SK-N-SH treated with all-trans-retinoic acid at 6 μM for 48 hours (cell line): Measurements from ENCODE around the gene COX20.

Experiments used
- ATAC-seq: fragments of 200-7000 bp; cut with Tn5 transposase; 3 replicates; pipeline ENCODE4 v1.9.1; 2020; ENCODE audit warnings: mild to moderate bottlenecking, moderate library complexity
- ARNTL ChIP-seq: fragments of 450-650 bp; formaldehyde crosslinking; IDR thresholded peaks from 2 replicates; pipeline ENCODE4 v1.5.0; 2020; ENCODE audit warnings: low read depth, mild to moderate bottlenecking, moderate library complexity, borderline replicate concordance
- BACH2 ChIP-seq: fragments of 250-450 bp; sonication (Bioruptor Pico); IDR thresholded peaks from 2 replicates; pipeline ENCODE4 v1.9.0; 2021; ENCODE audit warnings: mild to moderate bottlenecking, borderline replicate concordance
- CSRNP3 ChIP-seq: fragments of 250-450 bp; sonication (Bioruptor Pico); IDR thresholded peaks from 2 replicates; pipeline ENCODE4 v1.5.1; 2021; ENCODE audit warnings: mild to moderate bottlenecking, moderate library complexity
- GLIS3 ChIP-seq: fragments of 250-450 bp; sonication (Bioruptor Pico); IDR thresholded peaks from 2 replicates; pipeline ENCODE4 v1.5.0; 2020; ENCODE audit warnings: mild to moderate bottlenecking, moderate library complexity
- ISL1 ChIP-seq: fragments of 250-450 bp; sonication (Bioruptor Pico); IDR thresholded peaks from 2 replicates; pipeline ENCODE4 v2.1.2; 2022; ENCODE audit warnings: mild to moderate bottlenecking, moderate library complexity
- OSR1 ChIP-seq: fragments of 250-450 bp; sonication (Bioruptor Pico); IDR thresholded peaks from 2 replicates; pipeline ENCODE4 v1.8.0; 2022; ENCODE audit warnings: moderate library complexity, mild to moderate bottlenecking, inconsistent platforms
- PATZ1 ChIP-seq: fragments of 250-450 bp; sonication (Bioruptor Pico); IDR thresholded peaks from 2 replicates; pipeline ENCODE4 v1.8.0; 2020; ENCODE audit warnings: mild to moderate bottlenecking, moderate library complexity, borderline replicate concordance
- POU6F1 ChIP-seq: fragments of 250-450 bp; sonication (Bioruptor Pico); IDR thresholded peaks from 2 replicates; pipeline ENCODE4 v1.8.0; 2021; ENCODE audit warnings: low read depth, mild to moderate bottlenecking, moderate library complexity, borderline replicate concordance
- PPARA ChIP-seq: fragments of 250-450 bp; sonication (Bioruptor Pico); IDR thresholded peaks from 2 replicates; pipeline ENCODE4 v1.5.0; 2020; ENCODE audit warnings: mild to moderate bottlenecking, borderline replicate concordance
- RARB ChIP-seq: fragments of 250-450 bp; sonication (Bioruptor Pico); IDR thresholded peaks from 2 replicates; pipeline ENCODE4 v1.8.0; 2021; ENCODE audit warnings: mild to moderate bottlenecking, moderate library complexity
- SNAI2 ChIP-seq: fragments of 250-450 bp; sonication (Bioruptor Pico); IDR thresholded peaks from 2 replicates; pipeline ENCODE4 v1.5.0; 2020; ENCODE audit warnings: mild to moderate bottlenecking, moderate library complexity
- TCF4 ChIP-seq: fragments of 250-450 bp; sonication (Bioruptor Pico); IDR thresholded peaks from 2 replicates; pipeline ENCODE4 v1.8.0; 2021; ENCODE audit warnings: mild to moderate bottlenecking, moderate library complexity, borderline replicate concordance
- TOX ChIP-seq: fragments of 250-450 bp; sonication (Bioruptor Pico); IDR thresholded peaks from 2 replicates; pipeline ENCODE4 v1.8.0; 2021; ENCODE audit warnings: mild to moderate bottlenecking, moderate library complexity, borderline replicate concordance
- TSHZ2 ChIP-seq: fragments of 250-450 bp; sonication (Bioruptor Pico); IDR thresholded peaks from 2 replicates; pipeline ENCODE4 v1.5.0; 2020; ENCODE audit warnings: mild to moderate bottlenecking, moderate library complexity
- ZC3H10 ChIP-seq: fragments of 250-450 bp; sonication (Bioruptor Pico); IDR thresholded peaks from 2 replicates; pipeline ENCODE4 v1.5.1; 2021; ENCODE audit warnings: mild to moderate bottlenecking, moderate library complexity
- ZFP3 ChIP-seq: fragments of 250-450 bp; sonication (Bioruptor Pico); IDR thresholded peaks from 2 replicates; pipeline ENCODE4 v1.5.0; 2020; ENCODE audit warnings: mild to moderate bottlenecking, moderate library complexity
- ZFP30 ChIP-seq: fragments of 450-650 bp; formaldehyde crosslinking; IDR thresholded peaks from 2 replicates; pipeline ENCODE4 v1.5.0; 2022; ENCODE audit warnings: mild to moderate bottlenecking, moderate library complexity
- ZNF565 ChIP-seq: fragments of 450-650 bp; formaldehyde crosslinking; conservative IDR thresholded peaks from 2 replicates; pipeline ENCODE4 v1.5.0; 2020; ENCODE audit warnings: low read depth, mild to moderate bottlenecking, moderate library complexity
- ZNF70 ChIP-seq: fragments of 450-650 bp; formaldehyde crosslinking; IDR thresholded peaks from 2 replicates; pipeline ENCODE4 v1.5.0; 2020; ENCODE audit warnings: mild to moderate bottlenecking, moderate library complexity
- ZNF8 ChIP-seq: fragments of 450-650 bp; formaldehyde crosslinking; IDR thresholded peaks from 2 replicates; pipeline ENCODE4 v1.5.0; 2020; ENCODE audit warnings: mild to moderate bottlenecking, moderate library complexity
- TF ChIP-seq, protein P1 (sequence below): fragments of 250-450 bp; sonication (Bioruptor Pico); IDR thresholded peaks from 2 replicates; pipeline ENCODE4 v1.5.1; 2020; ENCODE audit warnings: low read depth, mild to moderate bottlenecking, moderate library complexity

COX20 gene

GRCh38 chr1:244881552-244882280 lies 46.3 kb downstream of the COX20 start (continued):
- no peak for TF ChIP-seq PATZ1
- no peak for TF ChIP-seq ZNF565 (CRISPR knock-in tag)
- TF ChIP-seq PPARA = no peak
- no peak for TF ChIP-seq ZNF8
- TF ChIP-seq, all 23 proteins: peak for 0

DNA sequence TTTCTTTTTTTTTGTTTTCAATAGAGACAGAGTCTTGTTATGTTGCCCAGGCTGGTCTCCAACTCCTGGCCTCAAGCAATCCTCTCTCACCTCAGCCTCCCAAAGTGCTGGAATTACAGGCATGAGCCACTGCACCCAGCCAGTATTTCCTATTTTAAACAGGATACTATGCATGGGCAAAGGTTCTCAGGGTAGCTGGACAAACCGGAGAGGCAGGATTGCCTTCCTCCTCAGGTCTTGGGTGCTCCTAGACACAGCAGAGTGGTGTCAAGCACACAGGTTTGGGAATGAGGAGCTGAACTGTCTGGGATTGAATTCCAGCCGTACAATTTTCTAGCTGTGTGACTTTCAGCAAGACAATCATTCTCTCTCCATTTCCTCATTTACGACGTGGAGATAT lies 51.8 kb downstream of the COX20 start:
- no peak for TF ChIP-seq ZFP3 (CRISPR knock-in tag)
- no peak for TF ChIP-seq CSRNP3
- TF ChIP-seq ZNF565 (CRISPR knock-in tag) = no peak
- TF ChIP-seq ZFP30 (CRISPR knock-in tag) = no peak
- no peak for TF ChIP-seq PATZ1
- TF ChIP-seq PPARA = no peak
- no peak for TF ChIP-seq OSR1 (CRISPR knock-in tag)
- TF ChIP-seq ZC3H10 (CRISPR knock-in tag) = no peak
- TF ChIP-seq TSHZ2 (CRISPR knock-in tag) = no peak
- TF ChIP-seq ARNTL (CRISPR knock-in tag) = no peak
- TF ChIP-seq SNAI2 = no peak
- TF ChIP-seq ISL1 (CRISPR knock-in tag) = no peak
- no peak for TF ChIP-seq BACH2 (CRISPR knock-in tag)
- no peak for TF ChIP-seq GLIS3 (CRISPR knock-in tag)
- TF ChIP-seq, protein P1, sequence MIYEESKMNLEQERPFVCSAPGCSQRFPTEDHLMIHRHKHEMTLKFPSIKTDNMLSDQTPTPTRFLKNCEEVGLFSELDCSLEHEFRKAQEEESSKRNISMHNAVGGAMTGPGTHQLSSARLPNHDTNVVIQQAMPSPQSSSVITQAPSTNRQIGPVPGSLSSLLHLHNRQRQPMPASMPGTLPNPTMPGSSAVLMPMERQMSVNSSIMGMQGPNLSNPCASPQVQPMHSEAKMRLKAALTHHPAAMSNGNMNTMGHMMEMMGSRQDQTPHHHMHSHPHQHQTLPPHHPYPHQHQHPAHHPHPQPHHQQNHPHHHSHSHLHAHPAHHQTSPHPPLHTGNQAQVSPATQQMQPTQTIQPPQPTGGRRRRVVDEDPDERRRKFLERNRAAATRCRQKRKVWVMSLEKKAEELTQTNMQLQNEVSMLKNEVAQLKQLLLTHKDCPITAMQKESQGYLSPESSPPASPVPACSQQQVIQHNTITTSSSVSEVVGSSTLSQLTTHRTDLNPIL (CRISPR knock-in tag) = no peak
- no peak for TF ChIP-seq ZNF70 (CRISPR knock-in tag)
- no peak for TF ChIP-seq POU6F1 (CRISPR knock-in tag)
- TF ChIP-seq RARB (CRISPR knock-in tag) = no peak
- TF ChIP-seq TCF4 (CRISPR knock-in tag) = no peak
- no peak for TF ChIP-seq TOX

More for the DNA sequence above, 51.8 kb downstream of the COX20 start:
- ATAC-seq = no peak
